RPMI7951 (cell line): ENCODE measurements around the gene GDA. TPM values are rescaled to one million over a fixed set of nuclear protein-coding genes. Genes with fewer than 3 reads are reported as not detected.
"Not testable (repeated sequence)": the region's sequence is repeated elsewhere in the genome, so short reads cannot be mapped to it uniquely, and the experiment has no call there.

ENCODE experiments used
- DNase-seq: peaks from one replicate; pipeline ENCODE4 v3.0.0-alpha.2; 2012; ENCODE audit warnings: low read depth
- total RNA-seq: library from RNA; depleted of rRNA; stranded (reverse); fragments of >200 nt; shearing (Covaris generic); gene quantifications from 2 replicates; pipeline ENCODE4 v1.2.3, GENCODE V29; 2014

GDA gene
- total RNA-seq, 1 experiment from 2014 or later, result under 0.01 TPM

DNA sequence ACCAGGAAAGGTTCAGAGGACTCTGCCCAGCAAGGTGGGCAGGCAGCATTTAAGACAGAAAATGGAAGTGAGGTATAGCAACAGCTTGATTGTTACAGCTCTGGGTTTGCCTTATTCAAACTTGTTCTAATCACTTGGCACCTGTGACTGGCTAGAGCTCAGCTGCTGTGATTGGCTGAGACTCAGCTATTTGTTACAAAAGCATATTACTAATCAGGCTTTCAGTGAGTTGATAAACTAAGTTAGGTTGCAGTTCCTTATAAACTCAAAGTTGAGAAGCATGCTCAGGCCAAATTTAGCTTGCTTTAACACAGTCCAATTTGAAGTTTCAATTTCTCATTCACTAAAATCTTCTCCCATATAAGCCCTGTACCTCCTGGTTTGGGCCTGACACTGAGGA is 56.3 kb downstream of the GDA start:
- no peak for DNase-seq

DNA sequence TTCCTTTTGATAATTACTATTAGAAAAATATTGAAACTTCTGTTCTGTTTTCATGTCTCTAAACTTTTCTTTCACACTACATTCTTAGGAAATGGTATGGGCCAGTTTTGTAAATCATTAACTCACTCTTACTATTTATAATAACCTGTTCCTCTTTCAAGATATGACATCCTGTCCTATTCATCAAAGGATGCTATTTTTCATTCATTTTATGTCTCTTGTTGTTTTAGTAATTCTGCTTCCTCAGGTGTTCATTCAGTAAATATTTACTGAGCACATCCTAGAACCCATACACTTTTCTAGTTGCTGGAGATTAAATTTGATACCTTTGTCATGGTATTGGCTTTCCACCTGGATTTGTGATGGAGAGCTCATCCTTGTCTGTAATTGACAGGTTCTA is 58.0 kb downstream of the GDA start:
- DNase-seq, result no peak

DNA sequence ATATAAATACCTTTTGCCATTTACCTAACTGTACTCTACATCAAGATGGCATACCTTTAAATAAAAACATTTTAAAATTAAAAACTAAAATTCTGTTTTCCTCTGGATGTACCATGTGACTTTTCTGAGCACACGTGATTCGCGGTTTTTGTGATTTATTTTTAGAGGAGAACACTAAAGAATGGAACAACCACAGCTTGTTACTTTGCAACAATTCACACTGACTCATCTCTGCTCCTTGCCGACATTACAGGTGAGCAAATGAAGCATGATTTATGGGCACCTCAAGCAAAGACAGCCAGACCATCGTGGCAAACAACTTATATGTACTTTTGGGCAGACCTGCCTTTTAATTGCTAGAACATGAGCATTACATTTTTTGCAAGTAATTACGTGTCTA is 61.3 kb downstream of the GDA start:
- DNase-seq, result no peak

DNA sequence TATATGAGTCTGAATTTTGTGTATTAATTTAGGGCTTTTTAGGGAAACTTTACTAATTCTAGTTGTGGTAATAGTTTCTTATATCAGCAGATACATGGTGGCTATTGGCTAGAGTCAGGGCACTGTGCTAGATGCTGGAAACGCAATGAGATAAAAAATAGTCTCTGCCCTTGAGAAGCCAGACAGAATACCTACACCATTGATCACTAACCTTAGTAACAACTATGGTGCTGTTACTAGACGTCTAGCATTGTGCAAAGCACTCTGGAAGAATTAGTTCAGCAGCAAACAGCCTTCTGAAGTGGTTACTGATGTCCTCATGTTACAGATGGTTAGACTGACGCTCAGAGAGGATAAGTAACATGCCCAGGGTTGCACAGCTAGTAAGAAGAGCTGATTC is 61.8 kb downstream of the GDA start:
- DNase-seq, result no peak

DNA sequence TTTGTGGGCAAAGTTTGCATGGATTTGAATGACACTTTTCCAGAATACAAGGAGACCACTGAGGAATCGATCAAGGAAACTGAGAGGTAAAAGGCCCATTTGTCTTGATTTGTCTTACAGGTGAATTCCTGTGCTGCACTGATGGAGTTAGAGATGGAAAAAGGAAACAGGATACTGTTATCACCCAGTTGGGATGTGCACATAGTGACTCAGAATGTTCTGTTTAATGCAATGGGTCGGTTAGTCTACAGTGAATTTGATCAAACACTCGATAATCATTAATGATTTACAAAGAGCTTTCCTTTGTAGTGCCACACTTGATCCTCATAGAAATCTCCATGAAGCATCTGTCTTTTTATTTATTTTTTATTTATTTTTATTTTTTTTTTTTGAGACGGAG is 64.7 kb downstream of the GDA start:
- DNase-seq, result no peak

DNA sequence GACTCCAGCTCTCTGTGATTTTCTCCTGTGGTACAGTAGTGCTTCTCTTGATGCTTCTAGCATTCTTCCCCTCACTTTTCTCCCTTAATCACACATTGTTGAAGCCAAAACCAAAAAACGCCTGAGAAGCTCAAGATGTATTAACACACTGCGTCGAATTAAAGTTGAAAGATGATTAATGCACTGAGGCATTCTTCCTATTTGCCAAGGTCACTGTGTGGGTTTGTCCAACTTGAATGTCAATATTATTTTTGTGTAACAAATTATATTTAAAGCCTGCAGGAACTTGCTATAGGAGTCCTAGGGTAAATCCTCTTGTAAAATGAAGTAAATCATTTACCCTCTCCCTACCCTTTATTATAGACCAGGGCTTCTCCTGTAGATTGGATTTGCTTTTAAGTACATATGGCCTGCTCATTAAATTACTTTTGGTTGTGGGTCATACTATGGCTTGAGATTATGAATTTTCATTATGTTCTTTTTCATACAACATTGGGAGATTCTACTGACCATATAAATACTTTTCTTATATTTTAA is 68.1 kb downstream of the GDA start:
- DNase-seq, result no peak

DNA sequence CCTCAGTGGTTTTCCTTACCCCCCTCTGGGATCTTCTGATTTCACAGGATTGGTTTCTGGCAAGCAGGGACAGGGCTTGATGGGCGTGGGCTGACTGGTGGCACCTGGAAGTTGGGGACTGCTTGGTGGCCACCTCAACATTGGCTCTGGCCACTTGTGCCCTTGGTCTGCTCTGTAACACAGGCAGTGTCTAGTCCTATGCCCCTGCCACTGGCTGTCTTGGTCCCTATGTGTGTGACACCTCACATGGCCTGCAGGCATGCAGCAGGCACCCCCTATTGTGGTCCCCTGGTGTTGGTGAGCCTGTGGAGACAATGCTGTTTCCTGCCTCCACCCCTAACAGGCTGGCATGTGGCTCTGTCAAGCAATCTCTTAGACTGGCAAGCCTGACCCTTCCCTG is 71.3 kb downstream of the GDA start:
- no peak for DNase-seq

DNA sequence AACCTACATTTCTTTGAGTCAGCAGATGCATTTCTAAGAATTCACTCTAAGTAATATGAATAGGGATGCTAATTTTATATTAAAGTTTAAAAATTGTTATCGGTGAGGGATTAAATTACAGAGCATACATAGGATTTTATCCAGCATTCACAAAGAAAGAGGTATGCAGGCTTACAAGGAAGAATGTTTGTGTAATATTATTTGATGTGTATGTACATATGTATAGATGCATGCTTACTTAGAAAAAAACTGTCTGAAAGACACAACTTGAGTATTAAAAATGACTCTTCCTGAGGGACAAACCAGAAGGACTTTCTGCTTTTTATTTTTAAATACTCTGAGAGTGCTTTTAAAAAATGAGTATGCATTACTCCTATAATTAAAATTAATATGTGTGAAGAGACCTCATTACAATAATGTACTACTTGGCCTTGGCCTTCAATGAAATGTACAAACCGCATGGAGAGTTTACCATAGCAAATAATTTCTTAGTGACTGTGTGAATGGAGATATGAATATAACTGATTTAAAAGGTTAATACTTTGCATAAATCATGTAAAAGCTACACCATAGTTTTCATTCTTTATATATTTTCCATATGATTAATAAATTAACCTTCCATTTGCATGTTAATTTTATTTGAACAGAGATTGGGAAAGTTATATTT is 77.0 kb downstream of the GDA start:
- no peak for DNase-seq

DNA sequence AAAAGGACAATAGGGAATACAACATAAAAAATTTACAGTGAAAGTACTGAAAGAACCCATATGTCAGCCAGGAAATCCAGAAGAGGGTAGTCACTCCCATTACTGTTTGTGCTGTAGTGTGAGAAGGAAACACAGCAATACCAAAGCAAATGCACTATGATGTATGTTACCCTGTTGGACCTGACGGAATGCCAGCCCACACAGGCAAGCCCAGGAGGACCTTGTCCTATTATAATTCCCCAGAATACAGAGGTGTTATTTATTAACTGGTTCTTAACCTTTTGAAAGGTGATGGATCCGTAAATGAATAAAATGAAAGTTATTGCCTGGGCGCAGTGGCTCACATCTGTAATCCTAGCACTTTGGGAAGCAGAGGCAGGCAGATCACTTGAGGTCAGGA is 79.0 kb downstream of the GDA start:
- no peak for DNase-seq

DNA sequence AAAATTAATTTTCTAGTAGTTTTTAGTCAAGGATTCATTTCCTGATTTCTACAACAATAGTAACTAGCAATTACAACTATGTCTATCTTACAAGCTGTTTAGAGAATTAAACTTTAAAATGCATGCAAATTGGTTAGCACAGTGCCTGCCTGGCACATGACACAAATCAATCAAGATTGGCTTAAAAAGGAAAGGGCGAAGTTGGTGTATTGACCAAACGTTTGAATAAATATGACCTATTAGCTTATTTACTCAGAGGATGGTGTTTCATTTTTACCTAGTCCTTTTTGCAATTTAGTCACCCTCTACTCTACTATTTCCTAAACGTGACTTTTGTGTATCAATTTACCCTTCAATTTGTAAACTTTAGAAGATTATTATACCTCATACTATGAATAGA is 83.5 kb downstream of the GDA start:
- DNase-seq, result no peak

DNA sequence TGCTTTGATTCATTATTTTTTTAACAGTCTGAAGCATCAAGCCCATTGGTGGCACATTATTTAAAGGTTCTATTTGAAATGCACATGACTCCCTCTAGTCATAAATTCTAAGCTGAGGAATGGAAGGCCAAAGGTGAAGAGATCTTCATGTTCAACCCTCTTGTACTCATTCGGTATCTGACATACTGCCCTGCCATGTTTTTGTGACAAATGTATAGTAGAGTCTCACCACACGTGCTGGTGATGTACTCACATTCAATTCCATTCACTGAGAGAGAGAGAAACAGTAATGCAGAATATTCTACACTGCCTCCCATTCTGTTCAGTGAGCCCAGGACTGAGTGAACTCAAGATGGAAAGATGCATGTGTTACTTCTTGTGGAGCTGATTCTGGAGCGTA is 98.3 kb downstream of the GDA start:
- DNase-seq, result no peak

DNA sequence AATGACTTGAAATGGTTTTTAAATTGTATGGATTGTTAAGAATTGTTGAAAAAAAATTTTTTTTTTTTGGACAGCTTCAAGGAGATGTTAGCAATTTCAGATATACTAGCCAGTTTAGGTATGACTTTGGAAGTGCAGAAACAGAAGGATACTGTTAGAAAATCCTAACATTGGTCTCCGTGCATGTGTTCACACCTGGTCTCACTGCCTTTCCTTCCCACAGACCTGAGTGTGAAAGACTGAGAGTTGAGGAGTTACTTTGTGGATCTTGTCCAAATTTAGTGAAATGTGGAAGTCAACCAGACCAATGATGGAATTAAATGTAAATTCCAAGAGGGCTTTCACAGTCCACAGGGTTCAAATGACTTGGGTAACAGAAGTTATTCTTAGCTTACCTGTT is 102.3 kb downstream of the GDA start:
- DNase-seq, result no peak

DNA sequence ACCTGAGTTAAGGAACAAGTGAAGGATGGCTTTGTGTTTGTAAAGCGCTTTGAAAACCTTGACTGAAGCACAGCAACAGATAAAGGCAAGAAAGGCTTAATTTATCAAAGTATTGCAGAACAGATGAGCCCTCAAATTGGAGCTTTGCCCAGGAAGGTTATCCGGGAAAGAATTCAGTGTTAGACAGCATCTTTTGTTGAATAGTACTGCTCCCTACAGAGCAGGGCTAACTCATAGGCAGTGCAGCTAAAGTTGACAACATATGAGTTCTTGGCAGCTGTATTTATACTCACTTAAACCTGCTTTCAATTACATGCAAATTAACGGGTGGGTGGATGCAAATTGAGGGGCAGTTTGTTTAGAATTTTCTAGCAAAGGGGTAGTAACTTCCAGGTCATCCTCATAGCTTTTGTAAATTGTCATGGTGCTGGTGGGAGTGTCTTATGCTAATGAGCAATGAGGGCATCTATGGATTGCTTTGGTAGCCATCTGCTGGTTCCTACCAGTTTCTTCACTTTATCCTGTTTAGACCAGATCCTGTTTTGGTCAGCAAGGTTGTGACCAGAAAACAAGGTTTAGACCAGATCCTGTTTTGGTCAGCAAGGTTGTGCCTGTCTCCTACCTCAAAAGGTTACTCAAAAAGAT is 105.8 kb downstream of the GDA start:
- no peak for DNase-seq

DNA sequence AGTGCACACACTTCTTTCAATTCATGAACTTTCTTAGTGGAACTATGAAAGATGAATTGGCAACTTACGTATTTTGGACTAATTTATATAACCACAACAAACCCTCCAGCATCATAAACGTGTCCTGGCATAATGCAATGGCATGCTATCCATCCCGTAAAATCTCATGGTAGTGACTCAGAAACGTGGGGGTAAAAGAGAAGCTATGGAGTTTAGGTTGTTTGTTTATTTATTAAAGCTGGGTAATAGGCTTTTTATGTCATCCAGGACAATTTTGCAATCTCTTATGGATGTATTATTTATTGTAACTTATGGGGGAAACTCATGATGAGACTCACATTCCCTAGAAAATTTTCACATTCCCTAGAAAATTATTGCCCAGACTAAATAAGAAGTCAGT is 106.3 kb downstream of the GDA start:
- DNase-seq, result no peak

DNA sequence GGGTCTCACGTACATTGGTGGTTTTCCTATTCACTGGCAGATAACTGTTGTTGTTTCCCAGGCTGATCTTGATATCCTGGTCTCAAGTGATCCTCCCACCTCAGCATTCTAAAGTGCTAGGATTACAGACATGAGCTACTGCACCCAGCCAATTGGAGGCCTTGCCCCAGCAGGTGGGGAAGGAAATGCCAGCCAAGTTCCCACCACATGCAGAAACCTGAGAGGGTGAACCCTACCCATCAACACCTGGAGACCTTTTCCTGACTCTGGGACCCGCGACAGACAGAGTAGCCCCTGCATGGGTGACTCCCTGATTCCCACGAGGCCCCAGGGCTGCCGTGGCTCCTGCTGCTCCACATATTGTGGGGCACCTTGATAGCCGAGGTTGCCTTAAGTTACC is 107.7 kb downstream of the GDA start:
- DNase-seq, result no peak

DNA sequence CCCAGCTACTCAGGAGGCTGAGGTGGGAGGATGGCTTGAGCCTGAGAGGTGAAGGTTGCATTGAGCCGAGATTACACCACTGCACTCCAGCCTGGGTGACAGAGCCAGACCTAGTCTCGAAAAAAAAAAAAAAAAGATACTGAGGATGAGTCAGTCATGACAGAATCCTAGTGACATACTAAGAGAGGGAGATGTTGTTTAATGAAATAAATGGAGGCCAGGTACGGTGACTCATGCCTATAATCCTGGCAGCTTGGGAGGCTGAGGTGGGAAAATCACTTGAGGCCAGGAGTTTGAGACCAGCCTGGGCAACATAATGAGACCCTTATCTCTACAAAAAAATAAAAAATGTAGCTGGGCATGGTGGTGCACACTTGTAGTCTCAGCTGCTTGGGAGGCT is 108.6 kb downstream of the GDA start:
- peak; percentile 6 for DNase-seq

DNA sequence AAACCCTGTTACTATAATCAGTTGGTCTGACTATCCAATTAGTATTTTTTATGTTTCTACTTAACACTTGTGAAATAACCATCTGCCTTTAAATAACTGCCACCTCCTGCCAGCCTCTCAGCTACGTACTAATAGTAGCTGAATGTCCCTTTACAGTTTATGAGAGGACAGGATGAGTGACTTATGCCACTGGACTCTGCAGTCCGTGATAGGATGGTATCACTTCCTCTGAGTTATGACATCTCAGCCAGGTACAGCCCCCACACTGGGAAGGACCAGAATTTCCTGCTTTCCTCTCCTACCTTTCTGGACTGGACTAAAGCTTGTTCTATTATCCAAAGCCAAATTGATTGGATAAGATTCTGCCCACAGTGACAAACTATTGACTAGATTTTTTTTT is 112.8 kb downstream of the GDA start:
- DNase-seq, result no peak

DNA sequence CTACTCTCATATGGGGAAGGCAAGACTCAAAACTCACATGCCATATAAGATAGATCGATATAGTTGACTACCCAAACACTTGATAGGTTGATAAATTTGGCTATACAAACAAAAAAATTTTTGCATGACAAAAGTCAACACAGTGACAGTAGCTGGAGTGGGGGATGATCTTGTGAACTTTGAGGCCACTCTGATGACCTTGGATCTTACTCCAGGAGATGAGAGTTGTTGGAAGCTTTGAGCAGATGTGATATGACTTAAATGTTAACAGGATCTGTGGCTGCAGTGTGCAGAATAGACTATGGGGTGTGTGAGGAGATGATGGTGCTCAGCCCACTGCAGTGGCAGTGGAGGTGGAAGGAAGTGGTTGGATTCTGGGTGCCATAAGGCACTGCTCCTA is 114.3 kb downstream of the GDA start:
- no peak for DNase-seq

DNA sequence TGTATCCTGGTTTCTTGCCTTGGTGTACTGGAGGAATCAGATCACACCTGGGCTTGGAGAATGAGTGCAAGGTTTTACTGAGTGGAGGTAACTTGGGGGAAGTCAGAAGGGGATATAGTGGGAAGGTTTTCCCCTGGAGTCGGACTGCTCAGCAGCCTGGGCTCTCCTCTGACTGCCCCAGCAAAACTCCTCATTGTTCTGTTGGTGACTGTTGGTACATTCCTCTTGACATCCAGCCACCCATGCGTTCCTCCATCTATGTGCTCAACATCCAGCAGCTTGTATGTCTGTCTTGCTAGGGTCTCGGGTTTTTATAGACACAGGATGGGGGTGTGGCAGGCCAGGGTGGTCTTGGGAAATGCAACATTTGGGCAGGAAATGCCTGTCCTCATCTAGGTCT is 119.7 kb downstream of the GDA start:
- no peak for DNase-seq

DNA sequence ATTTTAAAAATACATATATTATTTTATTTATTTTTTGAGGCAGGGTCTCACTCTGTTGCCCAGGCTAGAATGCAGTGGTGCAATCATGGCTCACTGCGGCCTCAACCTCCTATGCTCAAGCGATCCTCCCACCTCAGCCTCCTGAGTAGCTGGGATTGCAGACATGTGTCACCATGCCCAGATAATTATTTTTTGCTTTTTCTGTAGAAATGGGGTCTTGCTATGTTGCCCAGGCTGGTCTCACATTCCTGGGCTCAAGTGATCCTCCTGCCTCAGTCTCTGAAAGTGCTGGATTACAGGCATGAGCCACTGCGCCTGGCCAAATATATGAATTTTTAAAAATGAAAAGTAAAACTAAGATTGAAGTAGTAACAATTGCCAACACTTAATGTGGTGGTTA is 121.1 kb downstream of the GDA start:
- DNase-seq, result not testable (repeated sequence)

DNA sequence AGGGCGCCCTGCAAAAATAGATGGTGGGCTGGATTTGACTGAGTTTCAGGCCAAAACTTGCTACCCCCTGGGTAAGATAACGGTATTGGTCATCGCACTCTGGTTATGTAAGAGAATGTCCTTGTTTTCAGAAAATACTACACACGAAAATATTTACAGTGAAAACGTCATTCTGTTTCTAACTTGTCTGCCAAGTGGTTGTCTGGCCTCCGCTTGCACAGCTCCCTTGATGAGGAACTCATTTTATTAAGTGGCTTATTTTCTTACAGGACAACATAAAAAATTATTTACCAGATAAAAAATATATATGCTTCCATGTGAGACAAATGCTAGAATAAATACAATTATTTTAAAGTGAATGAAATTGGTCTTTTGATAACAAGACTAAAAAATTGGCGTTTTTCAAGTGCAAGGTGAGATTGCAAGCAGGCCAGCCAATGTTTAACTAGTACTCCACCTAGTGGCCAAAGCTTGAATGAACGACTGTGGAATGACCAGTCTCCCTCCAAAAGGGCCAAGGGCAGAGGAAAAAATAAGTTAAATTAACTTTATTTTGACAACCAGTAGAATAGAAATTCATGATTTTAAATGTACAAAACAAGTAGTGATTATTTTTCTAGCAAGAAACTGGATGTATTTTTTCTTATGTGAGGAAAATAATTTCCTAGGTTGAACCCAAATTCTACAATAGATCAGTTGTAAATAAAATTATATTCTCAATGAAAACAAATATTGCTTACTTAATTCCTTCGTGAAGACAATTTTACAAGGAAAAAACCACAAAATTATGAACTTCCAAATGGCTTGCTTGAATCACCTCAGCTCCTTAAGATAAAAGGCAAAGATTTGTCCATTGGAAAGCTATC is 122.6 kb downstream of the GDA start:
- peak; percentile 49 for DNase-seq

DNA sequence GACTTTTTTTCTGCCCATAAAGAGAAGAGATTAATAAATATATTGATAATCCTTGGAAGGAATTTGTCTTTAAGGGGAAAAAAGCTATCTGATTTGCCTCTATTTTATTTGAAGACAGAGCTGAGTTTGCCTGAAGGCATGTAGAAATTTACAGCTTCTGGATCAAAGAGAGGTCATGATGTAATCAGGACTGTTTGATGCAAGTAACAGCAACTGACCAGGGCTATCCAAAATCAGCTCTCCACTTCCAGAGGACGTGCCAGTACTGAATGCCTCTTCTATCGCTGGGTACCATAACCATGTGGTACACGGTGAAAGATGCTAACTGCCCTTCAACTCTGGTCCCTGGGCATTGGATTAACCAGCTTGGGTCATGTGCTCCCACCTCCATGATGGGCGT is 125.2 kb downstream of the GDA start:
- no peak for DNase-seq

DNA sequence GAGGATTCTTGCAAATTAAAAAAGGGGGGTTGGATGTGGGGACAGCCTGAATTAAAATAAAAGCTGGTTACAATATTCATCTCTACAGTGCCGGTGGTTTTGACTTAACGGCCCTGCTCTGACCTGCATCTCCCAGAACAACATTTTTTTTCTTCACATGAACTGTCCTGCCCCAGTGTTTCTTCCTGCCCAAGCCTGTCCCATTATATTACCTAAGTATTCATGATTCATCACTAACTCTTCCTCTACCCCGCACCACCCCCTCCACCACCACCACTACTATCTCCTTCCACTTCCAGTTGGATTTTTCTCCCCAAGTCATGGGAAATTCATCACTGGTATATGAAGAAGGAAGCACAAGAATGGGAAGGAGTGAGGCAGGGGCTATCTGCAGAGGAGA is 125.7 kb downstream of the GDA start:
- no peak for DNase-seq
